ENCODE measurements around the gene DRC1. TPM values are rescaled to one million over a fixed set of nuclear protein-coding genes. Genes with fewer than 3 reads are reported as not detected.

Gene DRC1
- total and polyA plus RNA-seq, 4 donors: 2.5 to 18.4 (median 8.8) TPM

DNA sequence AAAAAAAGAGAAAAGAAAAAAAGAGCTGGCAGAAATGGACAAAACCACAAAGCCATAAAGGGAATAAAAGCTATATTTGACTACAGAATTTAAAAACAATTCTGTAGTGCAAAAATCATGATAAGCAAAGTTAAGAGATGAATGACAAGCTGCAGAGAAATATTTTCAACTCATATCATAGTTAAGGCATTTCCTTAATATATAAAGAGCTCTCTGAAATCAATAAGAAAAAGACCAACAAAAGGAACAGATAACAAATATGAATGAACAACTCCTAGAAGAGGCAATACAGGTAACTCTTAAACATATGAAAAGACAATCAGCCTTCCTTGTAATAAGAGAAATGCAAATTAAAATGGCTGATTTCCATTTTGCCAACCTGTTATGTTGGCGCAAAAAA is 50.0 kb downstream of the DRC1 start:
- no peak for DNase-seq
- H3K9ac ChIP-seq (ENCODE audit: insufficient read depth in 1 of 2, low read length in 2 of 2): no peak overlapping the region
- H3K27ac ChIP-seq (ENCODE audit: low read depth in 1 of 2, low read length in 1 of 2): no peak overlapping the region
- H3K4me1 ChIP-seq (ENCODE audit: control insufficient read depth in 5 of 5, insufficient read depth in 5 of 5, low read length in 5 of 5): peaks cover 0 to 10% (median 0%) of the 10 kb centered on the region in 5 donors
- no peak for ATAC-seq (ENCODE audit: insufficient read depth, low FRiP score)
- TF ChIP-seq, protein P1, sequence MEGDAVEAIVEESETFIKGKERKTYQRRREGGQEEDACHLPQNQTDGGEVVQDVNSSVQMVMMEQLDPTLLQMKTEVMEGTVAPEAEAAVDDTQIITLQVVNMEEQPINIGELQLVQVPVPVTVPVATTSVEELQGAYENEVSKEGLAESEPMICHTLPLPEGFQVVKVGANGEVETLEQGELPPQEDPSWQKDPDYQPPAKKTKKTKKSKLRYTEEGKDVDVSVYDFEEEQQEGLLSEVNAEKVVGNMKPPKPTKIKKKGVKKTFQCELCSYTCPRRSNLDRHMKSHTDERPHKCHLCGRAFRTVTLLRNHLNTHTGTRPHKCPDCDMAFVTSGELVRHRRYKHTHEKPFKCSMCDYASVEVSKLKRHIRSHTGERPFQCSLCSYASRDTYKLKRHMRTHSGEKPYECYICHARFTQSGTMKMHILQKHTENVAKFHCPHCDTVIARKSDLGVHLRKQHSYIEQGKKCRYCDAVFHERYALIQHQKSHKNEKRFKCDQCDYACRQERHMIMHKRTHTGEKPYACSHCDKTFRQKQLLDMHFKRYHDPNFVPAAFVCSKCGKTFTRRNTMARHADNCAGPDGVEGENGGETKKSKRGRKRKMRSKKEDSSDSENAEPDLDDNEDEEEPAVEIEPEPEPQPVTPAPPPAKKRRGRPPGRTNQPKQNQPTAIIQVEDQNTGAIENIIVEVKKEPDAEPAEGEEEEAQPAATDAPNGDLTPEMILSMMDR (IDR thresholded peaks at IDR 0.05; ENCODE audit: control extremely low read depth, extremely low read depth): no peak
- peaks cover 0 to 3% (median 0%) of the 10 kb centered on the region in 4 donors for H3K9me3 ChIP-seq (ENCODE audit: control insufficient read depth in 4 of 4, insufficient read depth in 3 of 4, low read length in 3 of 4)
- 96 to 100% methylated on average over 1 of the region's 1 CpG for WGBS, 2 donors
- H3K36me3 ChIP-seq (ENCODE audit: control insufficient read depth in 4 of 4, insufficient read depth in 4 of 4, low read length in 4 of 4): no peaks in the 10 kb centered on the region
- no peaks in the 10 kb centered on the region for H3K27me3 ChIP-seq (ENCODE audit: control insufficient read depth in 3 of 3, insufficient read depth in 3 of 3, low read length in 2 of 3)
- no peak overlapping the region for H3K4me3 ChIP-seq

DNA sequence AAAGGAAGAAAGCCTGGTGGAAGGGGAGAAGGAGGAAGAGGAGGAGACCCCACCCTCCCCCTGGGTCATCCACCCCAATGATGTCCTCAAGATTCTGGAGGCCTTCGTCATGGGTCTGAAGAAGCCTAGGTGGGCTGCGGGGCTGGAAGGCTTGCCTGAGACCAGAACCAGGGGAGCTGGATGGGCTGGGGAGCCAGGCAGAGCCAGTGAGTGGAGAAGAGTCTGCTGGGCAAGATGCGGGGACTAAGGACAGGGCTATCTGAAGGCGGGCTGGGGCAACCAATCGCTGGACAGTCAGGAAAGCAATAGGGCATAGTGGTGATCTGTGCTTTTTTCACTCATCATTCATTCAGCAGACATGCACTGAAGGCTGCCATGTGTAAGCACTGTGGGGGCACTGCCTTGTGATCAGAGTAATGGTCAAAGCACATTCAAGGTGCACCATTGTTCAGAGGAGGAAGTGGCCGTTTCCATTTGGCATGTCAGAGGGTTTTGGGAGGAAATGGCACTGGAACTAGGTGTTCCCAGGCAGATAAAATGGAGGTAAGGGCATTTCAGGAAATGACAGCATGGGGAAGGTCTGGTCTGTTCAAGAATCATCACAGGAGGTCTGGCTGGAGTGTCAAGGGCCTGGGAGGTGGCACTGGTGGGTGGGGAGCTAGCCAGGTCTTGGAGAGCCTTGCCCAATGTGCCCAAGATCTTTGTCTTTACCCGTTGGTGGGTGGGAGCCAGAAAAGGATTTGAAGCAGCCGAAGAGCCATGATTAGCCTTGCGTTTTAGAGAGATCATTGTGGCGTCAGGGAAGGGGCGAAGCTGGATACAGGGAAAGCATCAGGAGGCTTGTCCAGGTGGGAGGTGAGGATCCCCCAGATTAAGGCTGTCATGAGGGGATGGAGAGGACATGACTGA is 52.0 kb downstream of the DRC1 start:
- Histone ChIP-seq H3K9ac (ENCODE audit: insufficient read depth in 1 of 2, low read length in 2 of 2) (no peak overlapping the region), H3K4me1 (ENCODE audit: control insufficient read depth in 5 of 5, insufficient read depth in 5 of 5, low read length in 5 of 5) (peaks cover 0 to 12% (median 0%) of the 10 kb centered on the region in 5 donors), H3K27me3 (ENCODE audit: control insufficient read depth in 3 of 3, insufficient read depth in 3 of 3, low read length in 2 of 3) (no peaks in the 10 kb centered on the region), H3K36me3 (ENCODE audit: control insufficient read depth in 4 of 4, insufficient read depth in 4 of 4, low read length in 4 of 4) (no peaks in the 10 kb centered on the region), H3K9me3 (ENCODE audit: control insufficient read depth in 4 of 4, insufficient read depth in 3 of 4, low read length in 3 of 4) (peaks cover 0 to 3% (median 0%) of the 10 kb centered on the region in 4 donors), H3K4me3 (no peak overlapping the region), H3K27ac (ENCODE audit: low read depth in 1 of 2, low read length in 1 of 2) (no peak overlapping the region)
- TF ChIP-seq, protein P1 (IDR thresholded peaks at IDR 0.05; ENCODE audit: control extremely low read depth, extremely low read depth): no peak
- WGBS, 2 donors: 86% methylated on average over 11 of the region's 11 CpGs
- DNase-seq (no peak), ATAC-seq (ENCODE audit: insufficient read depth, low FRiP score) (no peak)

DNA sequence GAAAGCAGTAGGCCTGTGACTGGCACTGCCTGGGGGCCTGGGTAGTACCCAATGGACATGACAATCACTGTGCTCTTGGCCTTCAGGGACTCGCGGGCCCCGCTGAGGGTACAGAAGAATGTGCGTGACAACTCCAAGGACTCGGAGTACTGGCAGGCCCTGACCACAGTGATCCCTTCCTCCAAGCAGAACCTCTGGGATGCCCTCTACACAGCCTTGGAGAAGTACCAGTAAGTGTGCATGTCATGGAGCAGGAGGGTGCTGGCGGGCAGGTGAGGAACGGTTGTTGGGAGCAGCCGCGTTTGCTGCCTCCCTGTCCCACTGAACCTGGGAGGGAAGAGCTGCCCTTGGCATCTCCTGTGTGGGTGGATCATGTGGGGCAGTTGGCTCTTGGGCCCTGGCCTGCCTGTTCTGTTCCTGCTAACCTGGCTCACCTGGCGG is 52.9 kb downstream of the DRC1 start:
- DNase-seq: no peak
- Histone ChIP-seq H3K27ac (ENCODE audit: low read depth in 1 of 2, low read length in 1 of 2) (no peak overlapping the region), H3K4me3 (no peak overlapping the region), H3K36me3 (ENCODE audit: control insufficient read depth in 4 of 4, insufficient read depth in 4 of 4, low read length in 4 of 4) (no peaks in the 10 kb centered on the region), H3K9ac (ENCODE audit: insufficient read depth in 1 of 2, low read length in 2 of 2) (no peak overlapping the region), H3K9me3 (ENCODE audit: control insufficient read depth in 4 of 4, insufficient read depth in 3 of 4, low read length in 3 of 4) (peaks cover 0 to 3% (median 0%) of the 10 kb centered on the region in 4 donors), H3K4me1 (ENCODE audit: control insufficient read depth in 5 of 5, insufficient read depth in 5 of 5, low read length in 5 of 5) (peaks cover 0 to 12% (median 0%) of the 10 kb centered on the region in 5 donors), H3K27me3 (ENCODE audit: control insufficient read depth in 3 of 3, insufficient read depth in 3 of 3, low read length in 2 of 3) (no peaks in the 10 kb centered on the region)
- WGBS, 2 donors: 95 to 97% methylated on average over 10 of the region's 10 CpGs
- no peak for ATAC-seq (ENCODE audit: insufficient read depth, low FRiP score)
- TF ChIP-seq, protein P1 (IDR thresholded peaks at IDR 0.05; ENCODE audit: control extremely low read depth, extremely low read depth): no peak
